ENCODE results near the gene FURIN.
A peak's percentile ranks its signal among the peaks of the same experiment; 100 is the strongest.
"Not testable (repeated sequence)": the region's sequence is repeated elsewhere in the genome, so short reads cannot be mapped to it uniquely, and the experiment has no call there.

The FURIN gene

GRCh38 chr15:90903733-90904536 lies 35.5 kb downstream of the FURIN start:
- DNase-seq: peak; percentile 84

GRCh38 chr15:90904746-90905145 lies 36.4 kb downstream of the FURIN start:
- no peak for DNase-seq

GRCh38 chr15:90905306-90906180 lies 37.2 kb downstream of the FURIN start:
- DNase-seq: no peak

- DNase-seq: no peak
Measured at GRCh38 chr15:90906181-90906849, 37.9 kb downstream of the FURIN start.

GRCh38 chr15:90907051-90907660 lies 38.8 kb downstream of the FURIN start:
- DNase-seq: no peak

GRCh38 chr15:90907838-90908507 lies 39.6 kb downstream of the FURIN start:
- DNase-seq: no peak

GRCh38 chr15:90909449-90909848 lies 41.1 kb downstream of the FURIN start:
- DNase-seq: not testable (repeated sequence)

GRCh38 chr15:90909976-90910375 lies 41.6 kb downstream of the FURIN start:
- DNase-seq: no peak

GRCh38 chr15:90910441-90911301 lies 42.3 kb downstream of the FURIN start:
- DNase-seq: no peak

- no peak for DNase-seq
Measured at GRCh38 chr15:90911302-90911623, 42.9 kb downstream of the FURIN start.

- DNase-seq: no peak
Measured at GRCh38 chr15:90911906-90912769, 43.8 kb downstream of the FURIN start.

GRCh38 chr15:90912770-90913075 lies 44.3 kb downstream of the FURIN start:
- no peak for DNase-seq

GRCh38 chr15:90913398-90913944 lies 45.1 kb downstream of the FURIN start:
- DNase-seq: no peak

- no peak for DNase-seq
Measured at GRCh38 chr15:90914305-90915080, 46.1 kb downstream of the FURIN start.

- no peak for DNase-seq
Measured at GRCh38 chr15:90915216-90915807, 46.9 kb downstream of the FURIN start.

- DNase-seq: no peak
Measured at GRCh38 chr15:90915808-90916440, 47.5 kb downstream of the FURIN start.

GRCh38 chr15:90916461-90916860 lies 48.1 kb downstream of the FURIN start:
- no peak for DNase-seq

GRCh38 chr15:90917569-90917968 lies 49.2 kb downstream of the FURIN start:
- DNase-seq: no peak

All from hematopoietic multipotent progenitor cell treated with erythropoietin and hydrocortisone succinate and interleukin-3 and kit ligand, for 8 days (in vitro differentiated cells).